Measurements from ENCODE around the gene IVNS1ABP. TPM values are rescaled to one million over a fixed set of nuclear protein-coding genes. Genes with fewer than 3 reads are reported as not detected.

Gene IVNS1ABP
- total and polyA plus RNA-seq, 9 of the 15 experiments (the other 6 are each of a cell fraction or from before 2014, with no cell fraction given): 30.6 to 126 (median 77.7) TPM

DNA sequence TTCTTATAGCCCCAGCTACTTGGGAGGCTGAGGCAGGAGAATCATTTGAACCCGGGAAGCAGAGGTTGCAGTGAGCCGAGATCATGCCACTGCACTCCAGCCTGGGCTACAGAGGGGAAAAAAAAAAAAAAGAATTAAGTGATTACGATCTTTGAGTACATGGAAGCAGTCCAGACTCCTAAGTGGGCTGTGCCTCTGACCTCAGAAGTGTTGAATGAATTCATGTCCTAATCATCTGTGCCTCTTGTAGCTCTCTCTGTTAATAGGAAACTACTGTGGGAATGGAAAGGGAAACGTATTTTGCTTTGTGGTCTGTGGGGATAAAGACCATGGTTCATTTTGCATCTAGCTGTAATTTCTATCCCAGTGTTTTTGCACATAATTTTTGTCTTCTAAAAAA, 8.4 kb upstream of the IVNS1ABP start (continued):
- TF ChIP-seq HDAC3 (IDR thresholded peaks at IDR 0.05; ENCODE audit: borderline replicate concordance, partially characterized antibody): peak; percentile 31
- no peak for TF ChIP-seq NR2C1 (IDR thresholded peaks at IDR 0.05)
- TF ChIP-seq NR2C1 (tag; IDR thresholded peaks at IDR 0.05): peak; percentile 23; the same call in 1 of the 2 replicates

DNA sequence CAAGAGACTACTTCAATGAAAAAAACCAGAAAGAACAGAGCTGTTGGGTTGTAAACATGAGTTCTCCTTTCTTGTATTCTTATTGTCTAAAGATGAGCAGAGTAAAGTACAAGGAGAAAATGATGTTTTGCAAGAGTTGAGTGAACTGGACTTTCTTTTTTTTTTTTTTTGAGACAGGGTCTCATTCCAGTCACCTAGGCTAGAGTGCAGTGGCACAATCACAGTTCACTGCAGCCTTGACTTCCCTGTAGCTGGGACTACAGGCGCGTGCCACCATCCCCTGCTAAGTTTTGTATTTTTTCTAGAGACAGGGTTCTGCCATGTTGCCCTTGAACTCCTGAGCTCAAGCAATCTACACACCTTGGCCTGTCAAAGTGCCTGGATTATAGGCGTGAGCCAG, 7.1 kb upstream of the IVNS1ABP start:
- Histone ChIP-seq H3K79me2 (ENCODE audit: control insufficient read depth, insufficient read depth, low read length) (no peaks in the 10 kb centered on the region), H3K4me3 (no peak overlapping the region), H3K9me3 (replicated peaks; ENCODE audit: control insufficient read depth, insufficient read depth, low read depth, low read length) (no peaks in the 10 kb centered on the region), H3K9ac (ENCODE audit: insufficient read depth in 1 of 2, low read depth in 2 of 2, low read length in 2 of 2) (no peak overlapping the region), H3K4me1 (replicated peaks in 1 of 2; ENCODE audit: control insufficient read depth in 2 of 2, insufficient read depth in 2 of 2, low read length in 2 of 2) (peaks cover 0 to 1% of the 10 kb centered on the region in 2 experiments; a peak in 3 of 5 replicates), H3K36me3 (ENCODE audit: control insufficient read depth, insufficient read depth, low read length) (no peaks in the 10 kb centered on the region), H3K27ac (ENCODE audit: extremely low read depth, low read depth, low read length) (no peak overlapping the region), H3K27me3 (ENCODE audit: control insufficient read depth in 2 of 2, insufficient read depth in 2 of 2, low read length in 2 of 2) (no peaks in the 10 kb centered on the region), H3K9me1 (ENCODE audit: control insufficient read depth, insufficient read depth, low read length) (no peaks in the 10 kb centered on the region), H4K20me1 (replicated peaks; ENCODE audit: control insufficient read depth, insufficient read depth, low read length) (no peaks in the 10 kb centered on the region), H3K4me2 (ENCODE audit: insufficient read depth, low read length) (no peak overlapping the region), H2AFZ (ENCODE audit: low read depth, low read length) (peak overlapping the region; percentile 10)
- in situ Hi-C loops (cut with MboI) (no loop called here), intact Hi-C loops (cut with micrococcal nuclease) (no loop called here)
- TF ChIP-seq, protein P1, sequence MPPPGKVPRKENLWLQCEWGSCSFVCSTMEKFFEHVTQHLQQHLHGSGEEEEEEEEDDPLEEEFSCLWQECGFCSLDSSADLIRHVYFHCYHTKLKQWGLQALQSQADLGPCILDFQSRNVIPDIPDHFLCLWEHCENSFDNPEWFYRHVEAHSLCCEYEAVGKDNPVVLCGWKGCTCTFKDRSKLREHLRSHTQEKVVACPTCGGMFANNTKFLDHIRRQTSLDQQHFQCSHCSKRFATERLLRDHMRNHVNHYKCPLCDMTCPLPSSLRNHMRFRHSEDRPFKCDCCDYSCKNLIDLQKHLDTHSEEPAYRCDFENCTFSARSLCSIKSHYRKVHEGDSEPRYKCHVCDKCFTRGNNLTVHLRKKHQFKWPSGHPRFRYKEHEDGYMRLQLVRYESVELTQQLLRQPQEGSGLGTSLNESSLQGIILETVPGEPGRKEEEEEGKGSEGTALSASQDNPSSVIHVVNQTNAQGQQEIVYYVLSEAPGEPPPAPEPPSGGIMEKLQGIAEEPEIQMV (tag; conservative IDR thresholded peaks at IDR 0.05; ENCODE audit: low read depth): no peak
- TF ChIP-seq, protein P2, sequence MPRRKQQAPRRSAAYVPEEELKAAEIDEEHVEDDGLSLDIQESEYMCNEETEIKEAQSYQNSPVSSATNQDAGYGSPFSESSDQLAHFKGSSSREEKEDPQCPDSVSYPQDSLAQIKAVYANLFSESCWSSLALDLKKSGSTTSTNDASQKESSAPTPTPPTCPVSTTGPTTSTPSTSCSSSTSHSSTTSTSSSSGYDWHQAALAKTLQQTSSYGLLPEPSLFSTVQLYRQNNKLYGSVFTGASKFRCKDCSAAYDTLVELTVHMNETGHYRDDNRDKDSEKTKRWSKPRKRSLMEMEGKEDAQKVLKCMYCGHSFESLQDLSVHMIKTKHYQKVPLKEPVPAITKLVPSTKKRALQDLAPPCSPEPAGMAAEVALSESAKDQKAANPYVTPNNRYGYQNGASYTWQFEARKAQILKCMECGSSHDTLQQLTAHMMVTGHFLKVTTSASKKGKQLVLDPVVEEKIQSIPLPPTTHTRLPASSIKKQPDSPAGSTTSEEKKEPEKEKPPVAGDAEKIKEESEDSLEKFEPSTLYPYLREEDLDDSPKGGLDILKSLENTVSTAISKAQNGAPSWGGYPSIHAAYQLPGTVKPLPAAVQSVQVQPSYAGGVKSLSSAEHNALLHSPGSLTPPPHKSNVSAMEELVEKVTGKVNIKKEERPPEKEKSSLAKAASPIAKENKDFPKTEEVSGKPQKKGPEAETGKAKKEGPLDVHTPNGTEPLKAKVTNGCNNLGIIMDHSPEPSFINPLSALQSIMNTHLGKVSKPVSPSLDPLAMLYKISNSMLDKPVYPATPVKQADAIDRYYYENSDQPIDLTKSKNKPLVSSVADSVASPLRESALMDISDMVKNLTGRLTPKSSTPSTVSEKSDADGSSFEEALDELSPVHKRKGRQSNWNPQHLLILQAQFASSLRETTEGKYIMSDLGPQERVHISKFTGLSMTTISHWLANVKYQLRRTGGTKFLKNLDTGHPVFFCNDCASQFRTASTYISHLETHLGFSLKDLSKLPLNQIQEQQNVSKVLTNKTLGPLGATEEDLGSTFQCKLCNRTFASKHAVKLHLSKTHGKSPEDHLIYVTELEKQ (CRISPR knock-in tag; IDR thresholded peaks at IDR 0.05): no peak
- TF ChIP-seq RFX7 (CRISPR knock-in tag; IDR thresholded peaks at IDR 0.05) (no peak), RBM17 (IDR thresholded peaks at IDR 0.05; ENCODE audit: borderline replicate concordance, low read depth, low read length) (no peak), KLF6 (CRISPR knock-in tag; IDR thresholded peaks at IDR 0.05; ENCODE audit: borderline replicate concordance) (no peak)
- TF ChIP-seq, protein P3, sequence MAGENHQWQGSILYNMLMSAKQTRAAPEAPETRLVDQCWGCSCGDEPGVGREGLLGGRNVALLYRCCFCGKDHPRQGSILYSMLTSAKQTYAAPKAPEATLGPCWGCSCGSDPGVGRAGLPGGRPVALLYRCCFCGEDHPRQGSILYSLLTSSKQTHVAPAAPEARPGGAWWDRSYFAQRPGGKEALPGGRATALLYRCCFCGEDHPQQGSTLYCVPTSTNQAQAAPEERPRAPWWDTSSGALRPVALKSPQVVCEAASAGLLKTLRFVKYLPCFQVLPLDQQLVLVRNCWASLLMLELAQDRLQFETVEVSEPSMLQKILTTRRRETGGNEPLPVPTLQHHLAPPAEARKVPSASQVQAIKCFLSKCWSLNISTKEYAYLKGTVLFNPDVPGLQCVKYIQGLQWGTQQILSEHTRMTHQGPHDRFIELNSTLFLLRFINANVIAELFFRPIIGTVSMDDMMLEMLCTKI (IDR thresholded peaks at IDR 0.05; ENCODE audit: partially characterized antibody): no peak
- no peak for DNase-seq (ENCODE audit: extremely low read depth in 1 of 4, low spot score in 3 of 4)
- WGBS (ENCODE audit: insufficient coverage, low coverage, missing lambda C conversion rate): 71% methylated on average over 3 of the region's 3 CpGs
- CTCF ChIA-PET (ENCODE audit: low intra/inter-chr PET ratio): no interaction called here
- ATAC-seq: no peak
- POLR2A ChIA-PET: no interaction called here
- no peak for FAIRE-seq
- no TSS peak for BruUV-seq (replicated peaks)
